GM19372 (cell line): ENCODE data around the gene THG1L.
"Not testable (repeated sequence)": the region's sequence is repeated elsewhere in the genome, so short reads cannot be mapped to it uniquely, and the experiment has no call there.

ENCODE experiments used
- ATAC-seq: cut with Tn5 transposase; IDR thresholded peaks from one replicate; pipeline ENCODE4 v1.9.1; 2021; ENCODE audit warnings: mild to moderate bottlenecking, low read depth, moderate library complexity; ENCODE audit not compliant: unreplicated experiment

THG1L gene

DNA sequence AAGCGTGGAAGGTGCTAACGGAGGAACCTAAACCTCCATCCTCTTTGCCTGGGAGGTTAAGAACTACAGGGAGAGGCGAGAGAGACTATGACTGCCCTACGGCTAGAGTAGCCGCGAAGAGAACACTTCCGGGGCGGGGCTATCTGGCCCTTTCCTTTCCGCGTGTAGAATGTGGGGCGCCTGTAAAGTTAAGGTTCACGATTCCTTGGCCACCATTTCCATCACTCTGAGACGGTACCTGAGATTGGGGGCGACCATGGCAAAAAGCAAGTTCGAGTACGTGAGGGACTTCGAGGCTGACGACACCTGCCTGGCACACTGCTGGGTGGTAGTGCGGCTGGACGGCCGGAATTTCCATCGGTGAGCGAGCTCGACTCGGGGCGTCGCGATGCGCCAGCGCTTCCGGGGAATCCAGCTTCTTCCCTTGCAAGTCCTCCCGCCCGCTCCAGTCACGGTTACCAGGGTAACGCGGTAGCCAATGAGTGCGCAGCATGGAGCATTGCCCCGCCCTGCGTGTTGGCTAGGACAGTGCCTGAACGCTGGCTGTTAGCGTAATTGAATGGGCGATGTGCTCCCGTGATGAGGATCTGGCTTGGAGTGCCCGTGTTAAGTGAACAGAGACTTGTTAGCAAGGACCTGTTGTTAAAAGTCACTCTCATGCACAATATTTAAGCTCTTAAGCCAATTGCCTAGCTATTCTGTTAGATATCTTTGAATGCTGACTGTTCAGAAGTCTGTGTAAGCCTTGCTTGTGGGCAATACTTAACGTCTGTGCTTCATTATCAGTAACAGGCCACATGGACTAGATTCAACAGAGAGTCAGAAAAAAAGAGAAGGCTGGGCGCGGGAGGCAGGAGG is at the start of gene THG1L:
Gene THG1L (plus strand): TSS at position 149 of the 858 bp plus-strand sequence. CDS start 21 bp downstream, at position 170.
- peak; percentile 91 for ATAC-seq

- ATAC-seq, result no peak
Measured at GRCh38 chr5:157682257-157682656, 49.0 kb upstream of the THG1L start.

- ATAC-seq, result not testable (repeated sequence)
Measured at GRCh38 chr5:157686276-157687197, 44.7 kb upstream of the THG1L start.

- no peak for ATAC-seq
Measured at GRCh38 chr5:157687198-157687554, 44.0 kb upstream of the THG1L start.

DNA sequence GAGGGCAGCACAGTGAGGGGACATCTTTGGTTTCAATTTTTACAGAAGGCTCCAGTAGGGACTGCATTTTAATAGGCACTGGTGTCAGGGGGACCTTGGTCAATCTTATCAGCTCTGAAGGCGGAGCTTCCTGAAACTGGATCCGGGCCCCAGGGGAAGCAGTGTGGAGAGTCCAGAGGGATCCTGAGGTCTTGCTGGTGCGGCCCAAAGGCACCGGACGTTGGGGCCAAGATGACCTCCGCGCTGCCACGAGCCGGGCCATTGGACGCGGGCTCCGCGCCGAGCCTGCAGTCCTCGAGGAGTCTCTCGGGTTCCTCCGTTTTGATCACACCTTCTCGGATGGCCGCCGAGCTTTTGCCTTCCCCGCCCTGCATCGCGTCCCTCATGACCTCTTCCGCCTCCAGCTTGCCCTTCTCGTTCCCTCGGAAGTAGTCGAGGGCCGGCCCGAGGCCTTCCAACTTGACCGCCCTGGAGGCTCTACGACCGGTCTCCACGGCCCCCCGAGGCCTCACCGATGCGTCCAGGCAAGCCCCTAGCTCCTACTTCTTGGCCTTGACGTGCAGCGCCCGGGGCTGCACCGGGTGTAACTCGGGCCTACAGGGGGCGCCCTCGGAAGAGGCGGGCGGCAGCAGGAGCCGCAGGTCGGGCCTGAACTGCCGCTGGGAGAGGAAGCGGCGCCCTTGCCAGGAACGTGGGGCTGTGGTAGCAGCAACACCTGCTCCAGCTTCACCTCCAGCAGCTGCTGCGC is 41.1 kb upstream of the THG1L start:
- no peak for ATAC-seq

DNA sequence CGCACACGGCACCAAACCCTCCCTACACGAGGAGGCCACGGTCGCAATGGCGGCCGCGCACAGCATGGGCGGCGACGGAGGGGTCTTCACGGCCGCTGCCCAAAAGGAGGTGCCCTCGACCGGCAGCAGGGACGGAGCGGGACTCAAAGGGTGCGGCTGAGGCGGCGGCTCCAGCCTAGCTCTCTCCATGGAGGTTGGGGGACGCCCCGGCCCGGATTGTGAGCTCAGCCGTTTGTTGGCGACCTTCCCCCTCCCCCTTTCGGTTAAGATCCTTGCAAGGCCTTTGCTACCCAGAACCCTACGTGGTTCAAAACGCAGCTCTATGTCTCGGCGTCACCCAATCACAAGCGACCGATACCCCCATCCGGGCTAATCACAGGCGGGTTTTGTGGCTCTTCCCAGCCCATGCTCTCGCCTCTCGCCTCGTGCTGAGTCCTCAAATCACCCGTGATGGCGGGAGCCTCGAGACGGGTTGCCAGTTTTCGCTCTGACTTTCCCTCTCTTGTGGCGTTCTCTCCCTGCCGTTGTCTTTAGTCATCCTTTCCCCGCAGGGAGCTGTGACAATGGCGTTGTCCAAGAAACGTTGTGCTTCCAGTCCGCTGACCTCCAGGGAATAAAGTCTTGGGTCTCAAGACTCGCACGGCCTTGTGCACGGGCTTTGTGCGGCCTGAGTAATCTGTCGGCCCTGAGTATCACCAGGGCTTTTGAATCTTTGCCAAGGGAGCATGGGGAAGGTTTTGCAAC is 40.4 kb upstream of the THG1L start:
- ATAC-seq, result no peak

GRCh38 chr5:157693816-157694215 is 37.4 kb upstream of the THG1L start:
- ATAC-seq, result not testable (repeated sequence)

GRCh38 chr5:157696154-157696553 is 35.1 kb upstream of the THG1L start:
- ATAC-seq, result not testable (repeated sequence)

GRCh38 chr5:157698674-157699073 is 32.5 kb upstream of the THG1L start:
- ATAC-seq, result not testable (repeated sequence)

GRCh38 chr5:157703736-157704135 is 27.5 kb upstream of the THG1L start:
- ATAC-seq, result no peak

GRCh38 chr5:157708866-157709265 is 22.4 kb upstream of the THG1L start:
- ATAC-seq, result no peak

GRCh38 chr5:157709346-157709745 is 21.9 kb upstream of the THG1L start:
- no peak for ATAC-seq

- no peak for ATAC-seq
Measured at GRCh38 chr5:157710431-157710830, 20.8 kb upstream of the THG1L start.

DNA sequence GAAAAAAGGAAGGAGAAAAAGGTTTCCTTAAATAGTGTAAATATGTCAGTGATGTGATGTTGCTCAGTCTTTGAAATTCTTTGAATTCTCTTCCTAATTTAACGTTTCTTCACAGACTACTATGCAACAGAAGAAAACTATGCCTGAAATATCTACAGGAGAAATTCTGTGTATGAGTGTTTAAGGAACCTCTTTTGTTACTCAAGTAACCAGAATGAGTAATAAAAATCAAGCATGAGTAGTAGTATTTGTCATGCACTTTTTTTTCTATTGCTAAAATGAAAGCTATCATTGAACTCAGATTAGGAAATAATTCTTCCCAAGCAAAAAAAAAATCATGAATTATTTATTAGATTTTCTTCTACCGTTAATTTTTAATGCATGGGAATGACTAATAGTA is 20.3 kb upstream of the THG1L start:
- ATAC-seq, result no peak

GRCh38 chr5:157713830-157714595 is 17.2 kb upstream of the THG1L start:
- no peak for ATAC-seq

DNA sequence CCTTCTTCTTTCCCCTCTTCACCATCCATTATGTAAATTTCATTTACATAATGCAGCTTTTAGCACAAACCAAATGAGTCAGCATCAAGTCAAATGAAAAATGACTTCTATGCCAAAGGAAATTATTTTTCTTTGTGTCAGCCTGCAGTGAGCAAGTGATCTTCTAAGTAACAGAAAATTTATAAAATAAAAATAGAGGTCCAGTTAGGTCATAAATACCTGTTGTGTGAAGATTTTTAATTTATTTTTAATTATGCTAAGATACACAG is 16.7 kb upstream of the THG1L start:
- ATAC-seq, result no peak

GRCh38 chr5:157718519-157718918 is 12.7 kb upstream of the THG1L start:
- ATAC-seq, result peak; percentile 61

GRCh38 chr5:157719245-157719644 is 12.0 kb upstream of the THG1L start:
- ATAC-seq, result no peak

- no peak for ATAC-seq
Measured at GRCh38 chr5:157721159-157721558, 10.1 kb upstream of the THG1L start.
